ENCODE measurements around the gene POLH. TPM values are rescaled to one million over a fixed set of nuclear protein-coding genes. Genes with fewer than 3 reads are reported as not detected.

POLH gene
- total RNA-seq, 4 donors from 2014 or later, result 2.2 to 10.6 (median 7.0) TPM

- in situ Hi-C loops (cut with MboI; ENCODE audit: low pct_ligation_motif_present in 1 of 4, low pct_unique_long_range_greater_than_20kb in 1 of 4, low sequenced_read_pairs in 3 of 4) (loop anchor here in 1 of 4 donors (25.0 kb wide), 1 partner anchor 465 kb away; no protein-coding TSS in a partner anchor), intact Hi-C loops (cut with DNase I; ENCODE audit: low total_unique reads) (no loop called here)
- 98% methylated on average over 10 of the region's 10 CpGs; no CpG with 5 or more reads in 1 of the 2 donors for WGBS, 2 donors (ENCODE audit: low coverage in 1 of 2)
- no peak overlapping the region for H3K27ac ChIP-seq
- no peak overlapping the region for H3K4me3 ChIP-seq
- TF ChIP-seq EP300 (IDR thresholded peaks at IDR 0.05; ENCODE audit: low read depth) (no peak), POLR2A (IDR thresholded peaks at IDR 0.05) (no peak), CTCF (IDR thresholded peaks at IDR 0.05) (no peak), POLR2AphosphoS5 (IDR thresholded peaks at IDR 0.05) (no peak)
- H3K4me1 ChIP-seq, result peaks cover 3 to 9% (median 7%) of the 10 kb centered on the region in 4 donors
- DNase-seq, result no peak
- H3K9me3 ChIP-seq, result no peaks in the 10 kb centered on the region
- no peaks in the 10 kb centered on the region for H3K27me3 ChIP-seq
- H3K36me3 ChIP-seq, result peaks cover 0 to 47% (median 14%) of the 10 kb centered on the region in 4 donors
Measured at GRCh38 chr6:43622541-43622940, 46.6 kb downstream of the POLH start.

DNA sequence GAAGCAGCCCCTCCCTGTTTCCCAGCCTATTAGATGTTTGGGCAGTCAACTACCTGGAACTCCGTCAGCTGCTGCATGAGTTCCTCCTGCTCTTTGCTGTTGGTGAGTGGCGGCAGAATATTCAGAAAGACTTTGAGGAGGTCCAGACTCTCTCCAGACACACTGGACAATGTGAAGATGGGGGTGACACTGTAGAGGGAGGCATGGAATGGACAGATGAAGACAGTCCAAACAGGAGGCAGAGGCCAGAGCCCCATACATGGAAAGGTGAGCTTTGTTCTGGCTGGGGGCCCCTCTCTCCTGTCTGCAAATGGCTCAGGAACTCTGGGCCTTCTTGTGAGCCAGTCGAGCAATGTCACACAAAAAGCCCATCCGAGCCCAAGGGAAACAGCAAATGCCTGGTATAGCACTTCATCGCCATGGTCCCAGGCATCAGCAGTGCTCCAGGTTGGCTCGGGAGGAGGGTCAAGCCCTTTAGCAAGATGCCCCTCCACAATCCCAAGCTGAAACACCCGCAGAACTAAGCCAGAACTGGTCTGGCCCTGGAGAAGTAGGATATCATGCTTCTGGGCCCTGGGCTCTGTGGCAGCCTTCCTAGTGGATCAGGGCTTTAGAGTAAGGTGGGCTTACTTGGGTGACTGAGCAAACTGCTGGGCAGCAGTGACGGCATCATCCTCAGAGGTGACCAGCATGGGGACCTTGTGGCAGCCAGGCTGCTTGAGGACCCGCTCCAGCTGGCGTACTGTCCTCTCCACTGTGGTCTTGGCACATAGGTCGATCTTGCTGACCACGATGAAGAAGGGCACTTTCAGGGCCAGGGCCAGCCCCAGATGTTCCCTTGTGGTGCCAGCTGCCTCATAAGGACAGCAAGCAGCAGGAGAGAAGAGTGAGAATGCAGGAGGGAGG lies 48.1 kb downstream of the POLH start:
- Histone ChIP-seq H3K36me3 (peaks cover 0 to 47% (median 14%) of the 10 kb centered on the region in 4 donors), H3K27ac (no peak overlapping the region), H3K9me3 (no peaks in the 10 kb centered on the region), H3K4me1 (peaks cover 4 to 17% (median 15%) of the 10 kb centered on the region in 4 donors), H3K4me3 (no peak overlapping the region), H3K27me3 (no peaks in the 10 kb centered on the region)
- no peak for TF ChIP-seq CTCF (IDR thresholded peaks at IDR 0.05)
- TF ChIP-seq EP300 (IDR thresholded peaks at IDR 0.05; ENCODE audit: low read depth), result no peak
- no peak for TF ChIP-seq POLR2AphosphoS5 (IDR thresholded peaks at IDR 0.05)
- TF ChIP-seq POLR2A (IDR thresholded peaks at IDR 0.05), result no peak
- intact Hi-C loops (cut with DNase I; ENCODE audit: low total_unique reads) (no loop called here), in situ Hi-C loops (cut with MboI; ENCODE audit: low pct_ligation_motif_present in 1 of 4, low pct_unique_long_range_greater_than_20kb in 1 of 4, low sequenced_read_pairs in 3 of 4) (loop anchor here in 1 of 4 donors (25.0 kb wide), 1 partner anchor 463 kb away; no protein-coding TSS in a partner anchor)
- no peak for DNase-seq
- WGBS, 2 donors (ENCODE audit: low coverage in 1 of 2), result 91 to 100% methylated on average over 1 to 12 of the region's 12 CpGs

DNA sequence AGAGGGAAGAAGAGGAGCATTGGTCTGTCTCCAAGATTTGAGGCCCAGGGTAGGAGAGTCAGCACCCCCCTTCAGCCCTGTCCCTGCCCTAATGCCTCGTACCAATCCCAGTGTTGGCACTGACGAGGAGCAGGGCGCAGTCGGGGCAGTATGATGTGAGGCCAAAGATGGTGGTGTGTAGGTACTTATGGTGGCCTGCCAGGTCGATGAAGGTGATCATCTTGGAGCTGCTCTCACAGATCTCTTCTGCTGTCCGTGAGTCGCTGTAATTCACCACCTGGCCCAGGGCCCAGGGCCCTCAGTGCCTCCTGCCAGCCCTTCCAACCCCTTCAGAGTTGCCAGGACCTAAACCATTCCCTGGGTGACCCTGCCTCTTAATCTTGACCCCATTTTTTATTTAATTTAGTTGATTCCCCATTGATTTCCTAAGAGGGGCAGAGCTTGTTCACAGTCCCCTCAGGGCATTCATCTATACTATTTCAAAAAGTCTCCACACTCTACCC lies 48.9 kb downstream of the POLH start:
- no peak for TF ChIP-seq EP300 (IDR thresholded peaks at IDR 0.05; ENCODE audit: low read depth)
- TF ChIP-seq POLR2AphosphoS5 (IDR thresholded peaks at IDR 0.05), result no peak
- no peak for TF ChIP-seq POLR2A (IDR thresholded peaks at IDR 0.05)
- TF ChIP-seq CTCF (IDR thresholded peaks at IDR 0.05), result no peak
- WGBS, 2 donors (ENCODE audit: low coverage in 1 of 2), result 82 to 90% methylated on average over 5 to 7 of the region's 7 CpGs

GRCh38 chr6:43625393-43625992 lies 49.5 kb downstream of the POLH start:
- in situ Hi-C loops (cut with MboI; ENCODE audit: low pct_ligation_motif_present in 1 of 4, low pct_unique_long_range_greater_than_20kb in 1 of 4, low sequenced_read_pairs in 3 of 4), result no loop called here
- Histone ChIP-seq H3K4me1 (peaks cover 8 to 22% (median 20%) of the 10 kb centered on the region in 4 donors), H3K9me3 (no peaks in the 10 kb centered on the region), H3K27me3 (no peaks in the 10 kb centered on the region), H3K36me3 (peaks cover 0 to 36% (median 10%) of the 10 kb centered on the region in 4 donors), H3K27ac (no peak overlapping the region), H3K4me3 (no peak overlapping the region)
- WGBS, 2 donors (ENCODE audit: low coverage in 1 of 2), result 95 to 100% methylated on average over 4 to 16 of the region's 16 CpGs
- no peak for TF ChIP-seq CTCF (IDR thresholded peaks at IDR 0.05)
- TF ChIP-seq POLR2A (IDR thresholded peaks at IDR 0.05), result no peak
- no peak for TF ChIP-seq POLR2AphosphoS5 (IDR thresholded peaks at IDR 0.05)
- no peak for TF ChIP-seq EP300 (IDR thresholded peaks at IDR 0.05; ENCODE audit: low read depth)
- intact Hi-C loops (cut with DNase I; ENCODE audit: low total_unique reads), result no loop called here
- no peak for DNase-seq

More for the DNA sequence above, 48.9 kb downstream of the POLH start:
- in situ Hi-C loops (cut with MboI; ENCODE audit: low pct_ligation_motif_present in 1 of 4, low pct_unique_long_range_greater_than_20kb in 1 of 4, low sequenced_read_pairs in 3 of 4) (loop anchor here in 1 of 4 donors (25.0 kb wide), 1 partner anchor 462 kb away; no protein-coding TSS in a partner anchor), intact Hi-C loops (cut with DNase I; ENCODE audit: low total_unique reads) (no loop called here)
- no peak overlapping the region for H3K27ac ChIP-seq
- no peaks in the 10 kb centered on the region for H3K27me3 ChIP-seq
- DNase-seq, result no peak
- no peaks in the 10 kb centered on the region for H3K9me3 ChIP-seq
- H3K36me3 ChIP-seq, result peaks cover 0 to 42% (median 11%) of the 10 kb centered on the region in 4 donors
- peaks cover 4 to 17% (median 15%) of the 10 kb centered on the region in 4 donors for H3K4me1 ChIP-seq
- H3K4me3 ChIP-seq, result no peak overlapping the region
